OCI-LY3 (cell line): ENCODE data around the gene GALNT10.
A peak's percentile ranks its signal among the peaks of the same experiment; 100 is the strongest.

Source experiments
- H2AFZ ChIP-seq: fragments of 200-600, 300-600 bp; shearing (Covaris generic); 2 replicates; pipeline ENCODE4 v1.6.0; 2014; ENCODE audit warnings: antibody characterized with exemption, low read depth, low read length
- H3K27ac ChIP-seq: fragments of 200-600, 300-600 bp; sonication (generic); 2 replicates; pipeline ENCODE4 v1.5.1; 2014; ENCODE audit warnings: mild to moderate bottlenecking, low read length, moderate library complexity, mixed read lengths
- H3K27me3 ChIP-seq: fragments of 200-600, 300-600 bp; sonication (generic); 2 replicates; pipeline ENCODE4 v1.6.1; 2014; ENCODE audit warnings: low read depth, low read length, mixed read lengths
- H3K36me3 ChIP-seq: fragments of 200-600, 300-600 bp; sonication (generic); replicated peaks from 2 replicates; pipeline ENCODE3; 2014; ENCODE audit warnings: low read depth, low read length, mixed read lengths
- H3K4me1 ChIP-seq: fragments of 300-600, 200-600 bp; sonication (generic); 2 replicates; pipeline ENCODE4 v1.6.1; 2014; ENCODE audit warnings: low read length, mixed read lengths
- H3K4me2 ChIP-seq: fragments of 200-600, 300-600 bp; sonication (generic); 2 replicates; pipeline ENCODE4 v1.6.1; 2014; ENCODE audit warnings: low read length, mixed read lengths
- H3K4me3 ChIP-seq: fragments of 300-600, 200-600 bp; sonication (generic); 2 replicates; pipeline ENCODE4 v1.5.1; 2014; ENCODE audit warnings: antibody characterized with exemption, mild to moderate bottlenecking, low read length, moderate library complexity
- H3K79me2 ChIP-seq: fragments of 300-600, 200-600 bp; shearing (Covaris generic); 2 replicates; pipeline ENCODE4 v1.6.1; 2014; ENCODE audit warnings: mild to moderate bottlenecking, low read length, mixed read lengths
- H3K9ac ChIP-seq: fragments of 300-600, 200-600 bp; shearing (Covaris generic); 2 replicates; pipeline ENCODE4 v1.6.0; 2014; ENCODE audit warnings: mild to moderate bottlenecking, low read length, moderate library complexity
- H3K9me3 ChIP-seq: fragments of 200-600, 300-600 bp; shearing (Covaris generic); 2 replicates; pipeline ENCODE4 v1.6.1; 2014; ENCODE audit warnings: low read length, mixed read lengths; ENCODE audit not compliant: insufficient read depth
- H4K20me1 ChIP-seq: fragments of 200-600, 300-600 bp; sonication (generic); 2 replicates; pipeline ENCODE4 v1.6.1; 2016; ENCODE audit warnings: low read length, mixed read lengths; ENCODE audit not compliant: insufficient read depth
- CTCF ChIP-seq: fragments of 200-600, 300-600 bp; sonication (generic); IDR thresholded peaks from 2 replicates; pipeline ENCODE4 v1.5.1; 2014; ENCODE audit warnings: antibody characterized with exemption, low read length, low read depth
- EZH2phosphoT487 ChIP-seq: fragments of 200-600 bp; shearing (Covaris generic); IDR thresholded peaks from 2 replicates; pipeline ENCODE4 v1.6.1; 2018; ENCODE audit warnings: antibody characterized with exemption, mixed run types, low read depth

Gene GALNT10

GRCh38 chr5:154421868-154422267 lies 231.3 kb downstream of the GALNT10 start:
- no peak overlapping the region for H3K4me3 ChIP-seq
- TF ChIP-seq EZH2phosphoT487 (no peak), CTCF (peak; percentile 57)
- H4K20me1 ChIP-seq: no peaks in the 10 kb centered on the region
- H3K27me3 ChIP-seq: no peaks in the 10 kb centered on the region
- no peaks in the 10 kb centered on the region for H3K79me2 ChIP-seq
- H3K4me1 ChIP-seq: peaks cover under 1% of the 10 kb centered on the region; the same call in 1 of the 2 replicates
- no peak overlapping the region for H3K4me2 ChIP-seq
- no peak overlapping the region for H3K27ac ChIP-seq
- H3K36me3 ChIP-seq: no peaks in the 10 kb centered on the region
- H3K9ac ChIP-seq: no peak overlapping the region
- no peaks in the 10 kb centered on the region for H3K9me3 ChIP-seq
- no peak overlapping the region for H2AFZ ChIP-seq

- no peak overlapping the region for H3K9ac ChIP-seq
- no peak overlapping the region for H3K4me2 ChIP-seq
- H3K9me3 ChIP-seq: no peaks in the 10 kb centered on the region
- H2AFZ ChIP-seq: no peak overlapping the region
- H4K20me1 ChIP-seq: no peaks in the 10 kb centered on the region
- H3K4me1 ChIP-seq: no peaks in the 10 kb centered on the region
- H3K27ac ChIP-seq: no peak overlapping the region
- no peak for TF ChIP-seq CTCF
- TF ChIP-seq EZH2phosphoT487: no peak
- H3K4me3 ChIP-seq: no peak overlapping the region
- H3K79me2 ChIP-seq: no peaks in the 10 kb centered on the region
- H3K36me3 ChIP-seq: no peaks in the 10 kb centered on the region
- H3K27me3 ChIP-seq: no peaks in the 10 kb centered on the region
Measured at GRCh38 chr5:154422298-154422697, 231.8 kb downstream of the GALNT10 start.

GRCh38 chr5:154428208-154428607 lies 237.7 kb downstream of the GALNT10 start:
- H4K20me1 ChIP-seq: no peaks in the 10 kb centered on the region
- H2AFZ ChIP-seq: no peak overlapping the region
- no peak overlapping the region for H3K4me3 ChIP-seq
- no peaks in the 10 kb centered on the region for H3K9me3 ChIP-seq
- H3K27me3 ChIP-seq: no peaks in the 10 kb centered on the region
- H3K36me3 ChIP-seq: no peaks in the 10 kb centered on the region
- no peak overlapping the region for H3K27ac ChIP-seq
- H3K9ac ChIP-seq: no peak overlapping the region
- no peak overlapping the region for H3K4me2 ChIP-seq
- H3K79me2 ChIP-seq: no peaks in the 10 kb centered on the region
- TF ChIP-seq EZH2phosphoT487: no peak
- TF ChIP-seq CTCF: no peak
- no peaks in the 10 kb centered on the region for H3K4me1 ChIP-seq

- H3K79me2 ChIP-seq: no peaks in the 10 kb centered on the region
- no peak overlapping the region for H3K9ac ChIP-seq
- no peaks in the 10 kb centered on the region for H3K36me3 ChIP-seq
- no peak overlapping the region for H3K27ac ChIP-seq
- no peaks in the 10 kb centered on the region for H3K27me3 ChIP-seq
- H3K9me3 ChIP-seq: no peaks in the 10 kb centered on the region
- no peak overlapping the region for H3K4me3 ChIP-seq
- H3K4me2 ChIP-seq: no peak overlapping the region
- no peaks in the 10 kb centered on the region for H4K20me1 ChIP-seq
- TF ChIP-seq EZH2phosphoT487 (no peak), CTCF (no peak)
- H3K4me1 ChIP-seq: no peaks in the 10 kb centered on the region
- H2AFZ ChIP-seq: no peak overlapping the region
Measured at GRCh38 chr5:154429341-154429740, 238.8 kb downstream of the GALNT10 start.
